SKM-1 treated with dmso at 0.1 percent for 144 hours (cell line): ENCODE measurements around the gene RNF6.

Source experiments
- DNase-seq: peaks from one replicate; lab custom pipeline; 2025; ENCODE audit not compliant: unreplicated experiment; lab: John Stamatoyannopoulos, UW

Gene RNF6

GRCh38 chr13:26168237-26168814, 53.8 kb downstream of the RNF6 start:
- DNase-seq = no peak

- no peak for DNase-seq
Observed at GRCh38 chr13:26163812-26164211, 58.3 kb downstream of the RNF6 start.
